Gastrocnemius medialis (tissue), 4 donors: Measurements from ENCODE around the gene NDUFB2.

Source experiments
- CTCF ChIP-seq, 5 experiments: fragments of 450-650 bp in 3 of 5; fragments of 200-600 bp in 2 of 5; sonication (generic) in 2 of 5; IDR thresholded peaks in 4 of 5; conservative IDR thresholded peaks in 1 of 5; 1 replicate in 4 of 5; 2 replicates in 1 of 5; pipeline ENCODE4 v1.5.1; 2016 to 2019; ENCODE audit warnings: antibody characterized with exemption in 5 of 5, mild to moderate bottlenecking in 3 of 5, moderate library complexity in 3 of 5
- POLR2A ChIP-seq, 2 donors: fragments of 450-650 bp; IDR thresholded peaks; one replicate each; pipeline ENCODE4 v1.6.1; 2017; ENCODE audit warnings: antibody characterized with exemption in 2 of 2, mild to moderate bottlenecking in 2 of 2, moderate library complexity in 2 of 2

GRCh38 chr7:140694592-140694991 is 1.9 kb upstream of the NDUFB2 start:
- TF ChIP-seq POLR2A (IDR thresholded peaks at IDR 0.05) = no peak
- TF ChIP-seq CTCF (IDR thresholded peaks at IDR 0.05 in 4 of 5, conservative IDR thresholded peaks at IDR 0.05 in 1 of 5) = no peak
